HCT116 (cell line): ENCODE results near the gene POLA1. TPM values are rescaled to one million over a fixed set of nuclear protein-coding genes. Genes with fewer than 3 reads are reported as not detected.

Source experiments
- ATAC-seq: fragments of 200-7000 bp; cut with Tn5 transposase; 2 replicates; pipeline ENCODE4 v1.9.1; 2020; ENCODE audit warnings: mild to moderate bottlenecking, moderate library complexity
- BruUV-seq: library from RNA; stranded (reverse); fragments of 400-500 nt; replicated peaks from 2 replicates; lab custom pipeline; 2021; lab: Mats Ljungman, UMichigan
- CTCF ChIA-PET: fragments of 300-600 bp; sonication (Branson Sonifier 250); formaldehyde crosslinking; loops from one replicate; lab custom pipeline; 2021; ENCODE audit warnings: antibody characterized with exemption; lab: Charles Lee
- POLR2A ChIA-PET: fragments of 300-600, 350-600 bp; sonication (Branson Sonifier 250); formaldehyde crosslinking; loops from one replicate; lab custom pipeline; 2021; ENCODE audit warnings: antibody characterized with exemption; lab: Charles Lee
- RAD21 ChIA-PET, 2 experiments: fragments of 300-600 bp; sonication (Branson Sonifier 250); formaldehyde crosslinking; loops; one replicate each; lab custom pipeline; 2023; ENCODE audit warnings: low total read pairs in 2 of 2; ENCODE audit not compliant: uncharacterized antibody in 2 of 2, unreplicated experiment in 2 of 2, low non-redundant PET in 1 of 2; lab: Charles Lee
- DNase-seq: peaks from one replicate; pipeline ENCODE4 v3.0.0-alpha.2; 2010; ENCODE audit warnings: low read depth, low spot score
- H2AFZ ChIP-seq: fragments of 200-600 bp; shearing (Covaris generic), sonication (generic); 2 replicates; pipeline ENCODE4 v1.6.1; 2017; ENCODE audit warnings: low read depth, mixed run types, mixed read lengths, antibody characterized with exemption, low read length; ENCODE audit not compliant: poor library complexity, severe bottlenecking
- H3K27ac ChIP-seq: 2 replicates; pipeline ENCODE4 v1.5.1; 2012; ENCODE audit warnings: low read depth, low read length
- H3K27me3 ChIP-seq: fragments of 200-600 bp; sonication (generic); 2 replicates; pipeline ENCODE4 v1.6.1; 2016; ENCODE audit warnings: mixed run types, low read length, mixed read lengths; ENCODE audit not compliant: insufficient read depth
- H3K36me3 ChIP-seq, 2 experiments: fragments of 200-500 bp in 1 of 2; fragments of 200-600 bp in 1 of 2; sonication (Bioruptor generic) in 1 of 2; sonication (generic) in 1 of 2; 2 replicates each; pipeline versions ENCODE4 v1.5.1 to v1.6.1; 2014 to 2016; ENCODE audit warnings: low read length in 2 of 2, inconsistent platforms in 1 of 2, mixed read lengths in 1 of 2, mixed run types in 1 of 2; ENCODE audit not compliant: insufficient read depth in 2 of 2, control insufficient read depth in 1 of 2
- H3K4me1 ChIP-seq, 2 experiments: fragments of 200-600 bp in 1 of 2; sonication (generic) in 1 of 2; 2 replicates each; pipeline versions ENCODE4 v1.5.1 to v1.6.1; 2012 to 2017; ENCODE audit warnings: low read length in 2 of 2, inconsistent platforms in 1 of 2, mild to moderate bottlenecking in 1 of 2, mixed read lengths in 1 of 2, mixed run types in 1 of 2, moderate library complexity in 1 of 2; ENCODE audit not compliant: insufficient read depth in 2 of 2, control insufficient read depth in 1 of 2
- H3K4me2 ChIP-seq: fragments of 200-600 bp; sonication (generic); 2 replicates; pipeline ENCODE4 v1.6.1; 2017; ENCODE audit warnings: mixed run types, low read length, mixed read lengths
- H3K4me3 ChIP-seq, 2 experiments: fragments of 200-600 bp in 1 of 2; sonication (generic) in 1 of 2; replicated peaks in 1 of 2; 2 replicates each; pipeline ENCODE4 v1.5.1; 2011 to 2016; ENCODE audit warnings: low read length in 2 of 2, control low read depth in 1 of 2, low read depth in 1 of 2, mild to moderate bottlenecking in 1 of 2, mixed read lengths in 1 of 2, mixed run types in 1 of 2
- H3K79me2 ChIP-seq: fragments of 200-600 bp; sonication (generic); 2 replicates; pipeline ENCODE4 v1.6.1; 2017; ENCODE audit warnings: mild to moderate bottlenecking, mixed run types, low read length, moderate library complexity, mixed read lengths; ENCODE audit not compliant: insufficient read depth
- H3K9ac ChIP-seq: fragments of 200-600 bp; sonication (generic); 2 replicates; pipeline ENCODE4 v1.6.1; 2016; ENCODE audit warnings: low read length, mixed read lengths
- H3K9me2 ChIP-seq: fragments of 200-600 bp; sonication (generic), shearing (Covaris generic); 2 replicates; pipeline ENCODE4 v1.6.1; 2017; ENCODE audit warnings: mixed run types, mild to moderate bottlenecking, moderate library complexity; ENCODE audit not compliant: insufficient read depth
- H3K9me3 ChIP-seq, 2 experiments: fragments of 200-500 bp in 1 of 2; fragments of 200-600 bp in 1 of 2; sonication (Bioruptor generic) in 1 of 2; sonication (generic) in 1 of 2; 2 replicates each; pipeline ENCODE4 v1.6.1; 2014 to 2017; ENCODE audit warnings: low read length in 2 of 2, mixed read lengths in 2 of 2, inconsistent platforms in 1 of 2, low read depth in 1 of 2, mild to moderate bottlenecking in 1 of 2, mixed run types in 1 of 2, moderate library complexity in 1 of 2; ENCODE audit not compliant: control insufficient read depth in 1 of 2, insufficient read depth in 1 of 2
- H4K20me1 ChIP-seq: fragments of 200-600 bp; sonication (generic), shearing (Covaris generic); 2 replicates; pipeline ENCODE4 v1.6.1; 2017; ENCODE audit warnings: mixed run types, mild to moderate bottlenecking, moderate library complexity; ENCODE audit not compliant: insufficient read depth
- ATF3 ChIP-seq: IDR thresholded peaks from 2 replicates; pipeline ENCODE4 v1.6.1; 2012
- CBX3 ChIP-seq: IDR thresholded peaks from 2 replicates; pipeline ENCODE4 v1.6.1; 2012; ENCODE audit warnings: low read depth
- CTCF ChIP-seq, 3 experiments: fragments of 200-600 bp in 1 of 3; sonication (generic) in 1 of 3; IDR thresholded peaks in 2 of 3; conservative IDR thresholded peaks in 1 of 3; 2 replicates each; pipeline ENCODE4 v1.5.1; 2012 to 2017; ENCODE audit warnings: low read depth in 2 of 3, low read length in 2 of 3, antibody characterized with exemption in 1 of 3, borderline replicate concordance in 1 of 3, control low read depth in 1 of 3, mild to moderate bottlenecking in 1 of 3, mixed read lengths in 1 of 3, mixed run types in 1 of 3, moderate library complexity in 1 of 3; ENCODE audit not compliant: insufficient read depth in 1 of 3
- ELF1 ChIP-seq: IDR thresholded peaks from 2 replicates; pipeline ENCODE4 v1.6.1; 2012; ENCODE audit warnings: low read depth, borderline replicate concordance
- EZH2 ChIP-seq: fragments of 200-600 bp; sonication (generic); IDR thresholded peaks from 2 replicates; pipeline ENCODE4 v1.6.1; 2017; ENCODE audit warnings: antibody characterized with exemption, mixed run types
- EZH2phosphoT487 ChIP-seq: fragments of 200-600 bp; IDR thresholded peaks from 2 replicates; pipeline ENCODE4 v1.6.1; 2018; ENCODE audit warnings: antibody characterized with exemption, borderline replicate concordance
- JUND ChIP-seq: IDR thresholded peaks from 2 replicates; pipeline ENCODE4 v1.6.1; 2012
- POLR2A ChIP-seq: IDR thresholded peaks from 2 replicates; pipeline ENCODE4 v1.7.0; 2011; ENCODE audit warnings: borderline replicate concordance; ENCODE audit not compliant: insufficient read depth, insufficient read length; ENCODE audit errors: extremely low read depth
- POLR2AphosphoS5 ChIP-seq: IDR thresholded peaks from 2 replicates; pipeline ENCODE4 v1.6.1; 2011; ENCODE audit warnings: mild to moderate bottlenecking, low read depth, low read length, moderate library complexity
- RAD21 ChIP-seq: IDR thresholded peaks from 2 replicates; pipeline ENCODE4 v1.6.1; 2012; ENCODE audit warnings: low read depth, mild to moderate bottlenecking
- REST ChIP-seq: IDR thresholded peaks from 2 replicates; pipeline ENCODE4 v1.6.1; 2012; ENCODE audit warnings: low read depth
- SIN3A ChIP-seq: IDR thresholded peaks from 2 replicates; pipeline ENCODE4 v1.6.1; 2012; ENCODE audit warnings: low read depth
- YY1 ChIP-seq: IDR thresholded peaks from 2 replicates; pipeline ENCODE4 v1.6.1; 2011; ENCODE audit warnings: low read length, low read depth, moderate library complexity, mild to moderate bottlenecking; ENCODE audit not compliant: insufficient replicate concordance; ENCODE audit errors: extremely low read depth
- ZBTB33 ChIP-seq: IDR thresholded peaks from 2 replicates; pipeline ENCODE4 v1.6.1; 2011; ENCODE audit warnings: mild to moderate bottlenecking, low read length, moderate library complexity; ENCODE audit not compliant: insufficient replicate concordance; ENCODE audit errors: extremely low read depth
- ZFX ChIP-seq: fragments of 450-650 bp; IDR thresholded peaks from 2 replicates; pipeline ENCODE4 v1.6.1; 2017
- ZNF274 ChIP-seq: fragments of 200-500 bp; sonication (Bioruptor generic); IDR thresholded peaks from 2 replicates; pipeline ENCODE4 v1.6.1; 2014; ENCODE audit warnings: mild to moderate bottlenecking, low read depth, low read length, inconsistent platforms
- intact Hi-C: fragments of 100-400 bp; cut with micrococcal nuclease; formaldehyde crosslinking; loops from 2 replicates; pipeline ENCODE4 v1.10.0; 2022
- total RNA-seq: library from RNA; stranded (reverse); gene quantifications from one replicate; pipeline ENCODE4 v1.2.1, GENCODE V29; 2021; ENCODE audit not compliant: unreplicated experiment

The POLA1 gene
- total RNA-seq, 1 experiment from 2014 or later: 27.0 TPM

GRCh38 chrX:25013632-25014365 lies 320.1 kb downstream of the POLA1 start:
- RAD21 ChIA-PET: no interaction called here
- Histone ChIP-seq H3K27ac (no peak overlapping the region), H3K27me3 (no peaks in the 10 kb centered on the region), H3K36me3 (no peaks in the 10 kb centered on the region), H3K4me2 (peak overlapping the region; percentile 51), H3K4me3 (no peak overlapping the region), H3K4me1 (peaks cover 4 to 8% of the 10 kb centered on the region in 2 experiments; a peak in 2 of 4 replicates), H3K9me3 (no peaks in the 10 kb centered on the region), H3K9me2 (no peaks in the 10 kb centered on the region), H3K9ac (no peak overlapping the region), H2AFZ (no peak overlapping the region), H3K79me2 (no peaks in the 10 kb centered on the region), H4K20me1 (no peaks in the 10 kb centered on the region)
- ATAC-seq (peak; percentile 57), DNase-seq (no peak)
- CTCF ChIA-PET: no interaction called here
- BruUV-seq: no TSS peak
- no peak for TF ChIP-seq YY1
- TF ChIP-seq CTCF (IDR thresholded peaks at IDR 0.05 in 2 of 3, conservative IDR thresholded peaks at IDR 0.05 in 1 of 3; ENCODE audit: borderline replicate concordance in 1 of 3, insufficient read depth in 1 of 3, low read depth in 2 of 3, low read length in 2 of 3): no peak
- TF ChIP-seq ZBTB33: no peak
- TF ChIP-seq POLR2A: no peak
- TF ChIP-seq ATF3: no peak
- TF ChIP-seq ZNF274: no peak
- TF ChIP-seq REST: no peak
- TF ChIP-seq EZH2: no peak
- TF ChIP-seq POLR2AphosphoS5: no peak
- no peak for TF ChIP-seq CBX3
- TF ChIP-seq ZFX: no peak
- TF ChIP-seq SIN3A: no peak
- no peak for TF ChIP-seq EZH2phosphoT487
- TF ChIP-seq RAD21: no peak
- no peak for TF ChIP-seq ELF1
- no peak for TF ChIP-seq JUND
- POLR2A ChIA-PET: no interaction called here
- intact Hi-C loops: no loop called here
